Measurements from ENCODE around the gene GPR148. TPM values are rescaled to one million over a fixed set of nuclear protein-coding genes. Genes with fewer than 3 reads are reported as not detected.
"Not testable (repeated sequence)": the region's sequence is repeated elsewhere in the genome, so short reads cannot be mapped to it uniquely, and the experiment has no call there.

GPR148 gene
- total RNA-seq, 1 experiment from 2014 or later: not detected

DNA sequence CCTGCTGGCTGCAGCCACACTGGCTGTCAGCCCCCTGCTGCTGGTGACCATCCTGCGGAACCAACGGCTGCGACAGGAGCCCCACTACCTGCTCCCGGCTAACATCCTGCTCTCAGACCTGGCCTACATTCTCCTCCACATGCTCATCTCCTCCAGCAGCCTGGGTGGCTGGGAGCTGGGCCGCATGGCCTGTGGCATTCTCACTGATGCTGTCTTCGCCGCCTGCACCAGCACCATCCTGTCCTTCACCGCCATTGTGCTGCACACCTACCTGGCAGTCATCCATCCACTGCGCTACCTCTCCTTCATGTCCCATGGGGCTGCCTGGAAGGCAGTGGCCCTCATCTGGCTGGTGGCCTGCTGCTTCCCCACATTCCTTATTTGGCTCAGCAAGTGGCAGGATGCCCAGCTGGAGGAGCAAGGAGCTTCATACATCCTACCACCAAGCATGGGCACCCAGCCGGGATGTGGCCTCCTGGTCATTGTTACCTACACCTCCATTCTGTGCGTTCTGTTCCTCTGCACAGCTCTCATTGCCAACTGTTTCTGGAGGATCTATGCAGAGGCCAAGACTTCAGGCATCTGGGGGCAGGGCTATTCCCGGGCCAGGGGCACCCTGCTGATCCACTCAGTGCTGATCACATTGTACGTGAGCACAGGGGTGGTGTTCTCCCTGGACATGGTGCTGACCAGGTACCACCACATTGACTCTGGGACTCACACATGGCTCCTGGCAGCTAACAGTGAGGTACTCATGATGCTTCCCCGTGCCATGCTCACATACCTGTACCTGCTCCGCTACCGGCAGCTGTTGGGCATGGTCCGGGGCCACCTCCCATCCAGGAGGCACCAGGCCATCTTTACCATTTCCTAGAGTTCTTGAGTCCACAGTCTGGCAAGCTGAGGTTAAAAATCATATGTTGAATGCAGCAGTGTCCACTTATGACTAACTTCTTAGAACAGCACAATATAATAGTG lies 741 bp downstream of the GPR148 start:
- Histone ChIP-seq H4K8ac (replicated peaks; ENCODE audit: insufficient read length, low read depth, low read length) (no peak overlapping the region), H4K20me1 (ENCODE audit: control insufficient read depth, insufficient read depth, insufficient read length) (no peaks in the 10 kb centered on the region), H3K79me1 (ENCODE audit: insufficient read depth, low read depth, low read length, poor library complexity, severe bottlenecking) (no peaks in the 10 kb centered on the region), H2BK15ac (ENCODE audit: low read depth, low read length) (no peak overlapping the region), H3K27me3 (ENCODE audit: insufficient read depth, low read length) (peaks cover 3% of the 10 kb centered on the region; the same call in 1 of the 2 replicates), H2BK20ac (ENCODE audit: low read depth, low read length, poor library complexity, severe bottlenecking) (no peak overlapping the region), H3K23me2 (ENCODE audit: insufficient read length, low read depth, low read length, poor library complexity, severe bottlenecking) (peaks cover 13% of the 10 kb centered on the region), H4K91ac (ENCODE audit: insufficient read length, low read depth, low read length) (no peak overlapping the region), H2AFZ (ENCODE audit: low read length) (no peak overlapping the region), H3K56ac (ENCODE audit: insufficient read length, low read depth, low read length) (no peak overlapping the region), H3K9me3 (ENCODE audit: control insufficient read depth, low read depth, low read length) (no peaks in the 10 kb centered on the region), H4K5ac (ENCODE audit: insufficient read length, low read depth, low read length) (no peak overlapping the region), H3K79me2 (ENCODE audit: insufficient read depth, low read length) (no peaks in the 10 kb centered on the region), H2AK5ac (ENCODE audit: insufficient read length, low read length) (no peak overlapping the region), H3K4me2 (ENCODE audit: insufficient read depth, insufficient read length, low read length) (no peak overlapping the region), H3T11ph (ENCODE audit: low read length) (no peak overlapping the region), H3K4ac (ENCODE audit: low read depth, low read length) (no peak overlapping the region), H3K9ac (ENCODE audit: extremely low read depth, insufficient read length, low read length) (no peak overlapping the region), H3K18ac (ENCODE audit: insufficient read length, low read depth, low read length) (no peak overlapping the region), H2BK120ac (ENCODE audit: low read depth, low read length, poor library complexity, severe bottlenecking) (no peak overlapping the region), H3K14ac (ENCODE audit: insufficient read depth, low read length) (no peak overlapping the region; the same call in 1 of the 2 replicates), H3K23ac (ENCODE audit: insufficient read length, low read depth, low read length) (no peak overlapping the region), H2BK12ac (ENCODE audit: insufficient read length, low read depth, low read length) (no peak overlapping the region), H2BK5ac (ENCODE audit: insufficient read length, low read length) (no peak overlapping the region), H3K4me1 (ENCODE audit: insufficient read depth, low read length) (no peaks in the 10 kb centered on the region), H3K27ac (ENCODE audit: insufficient read length, low read depth, low read length) (no peak overlapping the region)
- H3K27me3 Mint-ChIP-seq (ENCODE audit: low read depth): peaks cover 26% of the 10 kb centered on the region
- peaks cover 6% of the 10 kb centered on the region in 2 experiments for H3K4me1 Mint-ChIP-seq
- WGBS (ENCODE audit: extremely low coverage, insufficient read length, low lambda C conversion rate): no CpG with 5 or more reads among the region's 17 CpGs
- no peaks in the 10 kb centered on the region for H3K9me3 Mint-ChIP-seq
- no peaks in the 10 kb centered on the region for H3K36me3 Mint-ChIP-seq (ENCODE audit: insufficient read depth in 1 of 3, low read depth in 3 of 3)
- no peak for DNase-seq
- H3K27ac Mint-ChIP-seq: no peak overlapping the region
- TF ChIP-seq CTCF (conservative IDR thresholded peaks at IDR 0.05): no peak
- H3K4me3 Mint-ChIP-seq: 0 out of 5 replicates have a peak overlapping the region, but pooled peaks of 1 of the 2 experiments have one; percentile 24

- H3K4ac ChIP-seq (ENCODE audit: low read depth, low read length); H3K4me3 Mint-ChIP-seq; H2BK12ac ChIP-seq (ENCODE audit: insufficient read length, low read depth, low read length); H3K79me1 ChIP-seq (ENCODE audit: insufficient read depth, low read depth, low read length, poor library complexity, severe bottlenecking); H2BK120ac ChIP-seq (ENCODE audit: low read depth, low read length, poor library complexity, severe bottlenecking); H4K91ac ChIP-seq (ENCODE audit: insufficient read length, low read depth, low read length); H4K5ac ChIP-seq (ENCODE audit: insufficient read length, low read depth, low read length); H2BK20ac ChIP-seq (ENCODE audit: low read depth, low read length, poor library complexity, severe bottlenecking); H3K4me1 Mint-ChIP-seq; H4K8ac ChIP-seq (replicated peaks; ENCODE audit: insufficient read length, low read depth, low read length); H3K27me3 ChIP-seq (ENCODE audit: insufficient read depth, low read length); H2BK5ac ChIP-seq (ENCODE audit: insufficient read length, low read length); H3K4me1 ChIP-seq (ENCODE audit: insufficient read depth, low read length); H3K18ac ChIP-seq (ENCODE audit: insufficient read length, low read depth, low read length); H3K14ac ChIP-seq (ENCODE audit: insufficient read depth, low read length); H3K9me3 ChIP-seq (ENCODE audit: control insufficient read depth, low read depth, low read length); H3K9me3 Mint-ChIP-seq; H3K23me2 ChIP-seq (ENCODE audit: insufficient read length, low read depth, low read length, poor library complexity, severe bottlenecking); DNase-seq; H3K23ac ChIP-seq (ENCODE audit: insufficient read length, low read depth, low read length); H3K56ac ChIP-seq (ENCODE audit: insufficient read length, low read depth, low read length); H2AK5ac ChIP-seq (ENCODE audit: insufficient read length, low read length); H3K79me2 ChIP-seq (ENCODE audit: insufficient read depth, low read length); H2AFZ ChIP-seq (ENCODE audit: low read length); H3T11ph ChIP-seq (ENCODE audit: low read length); H2BK15ac ChIP-seq (ENCODE audit: low read depth, low read length); H3K36me3 Mint-ChIP-seq (ENCODE audit: insufficient read depth in 1 of 3, low read depth in 3 of 3); H4K20me1 ChIP-seq (ENCODE audit: control insufficient read depth, insufficient read depth, insufficient read length); H3K9ac ChIP-seq (ENCODE audit: extremely low read depth, insufficient read length, low read length); H3K27ac ChIP-seq (ENCODE audit: insufficient read length, low read depth, low read length); H3K4me2 ChIP-seq (ENCODE audit: insufficient read depth, insufficient read length, low read length); H3K27ac Mint-ChIP-seq: not testable (repeated sequence)
- peaks cover 22% of the 10 kb centered on the region for H3K27me3 Mint-ChIP-seq (ENCODE audit: low read depth)
- WGBS (ENCODE audit: extremely low coverage, insufficient read length, low lambda C conversion rate): no CpG with 5 or more reads among the region's 11 CpGs
Observed at GRCh38 chr2:130732257-130732656, 3.4 kb downstream of the GPR148 start.

All from H9 (cell line).